Measurements from ENCODE around the gene CERS1.

The CERS1 gene

DNA sequence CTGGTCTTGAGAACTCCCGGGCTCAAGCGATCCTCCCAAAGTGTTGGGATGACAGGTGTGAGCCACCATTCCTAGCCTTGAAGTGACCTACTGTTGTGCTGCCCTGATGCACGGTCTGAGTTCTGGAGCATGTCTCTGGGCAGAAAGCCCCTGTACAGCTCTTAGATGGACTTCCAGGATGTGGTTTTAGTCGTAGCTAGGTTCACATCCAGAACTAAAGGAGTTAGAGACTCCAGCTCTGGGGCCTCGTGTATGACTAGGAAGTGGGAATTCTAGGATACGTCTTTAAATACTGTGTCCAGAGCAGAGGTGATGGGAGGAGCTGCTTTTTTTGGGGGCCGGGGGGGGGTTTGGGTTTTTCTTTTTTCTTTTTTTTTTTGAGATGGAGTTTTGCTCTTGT lies 52.0 kb downstream of the CERS1 start:
- Histone ChIP-seq H3K4me3 (ENCODE audit: low read length) (no peak overlapping the region), H4K20me1 (ENCODE audit: control insufficient read depth, insufficient read depth, low read depth, low read length) (peaks cover 60% of the 10 kb centered on the region), H3K9me3 (ENCODE audit: control insufficient read depth, insufficient read depth, low read length) (no peaks in the 10 kb centered on the region), H3K4me2 (ENCODE audit: low read length) (no peak overlapping the region; the same call in 1 of the 2 replicates), H3K27ac (ENCODE audit: low read depth, low read length) (no peak overlapping the region), H3K9me2 (replicated peaks; ENCODE audit: control insufficient read depth, low read length) (no peaks in the 10 kb centered on the region), H3F3A (ENCODE audit: control insufficient read depth, insufficient read depth) (0 out of 2 replicates have a peak, but pooled peaks cover 2% of the 10 kb centered on the region), H3K4me1 (ENCODE audit: control insufficient read depth, low read length) (peaks cover 65% of the 10 kb centered on the region), H3K79me2 (ENCODE audit: control insufficient read depth, low read length) (peaks cover 100% of the 10 kb centered on the region), H3K27me3 (ENCODE audit: control insufficient read depth, low read length) (no peaks in the 10 kb centered on the region), H3K36me3 (ENCODE audit: control insufficient read depth, low read length) (peaks cover 75% of the 10 kb centered on the region)
- TF ChIP-seq EZH2phosphoT487 (IDR thresholded peaks at IDR 0.05; ENCODE audit: borderline replicate concordance, low read length) = no peak

DNA sequence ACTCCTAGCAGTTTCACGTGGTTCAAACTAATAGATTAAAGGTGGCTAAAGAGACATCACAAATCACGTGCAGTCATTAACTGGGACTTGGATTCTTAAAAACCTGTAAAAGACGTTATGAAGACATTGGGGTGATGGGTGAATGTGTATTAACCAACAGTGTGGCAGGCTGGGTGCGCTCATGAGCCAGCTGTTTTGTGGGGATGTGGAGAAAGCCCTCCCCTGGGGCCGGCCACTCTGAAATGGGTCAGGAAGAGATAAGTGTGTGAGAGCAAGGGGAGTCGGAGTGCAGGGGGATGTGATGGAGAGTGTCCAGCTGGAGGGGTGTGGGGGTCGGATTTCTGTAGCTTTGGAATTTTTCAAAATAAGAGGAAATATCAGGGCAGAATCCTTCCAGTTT lies 53.8 kb downstream of the CERS1 start:
- Histone ChIP-seq H3F3A (ENCODE audit: control insufficient read depth, insufficient read depth) (peaks cover 5% of the 10 kb centered on the region; the same call in 1 of the 2 replicates), H3K9me2 (replicated peaks; ENCODE audit: control insufficient read depth, low read length) (no peaks in the 10 kb centered on the region), H3K4me2 (ENCODE audit: low read length) (peak overlapping the region; percentile 39; the same call in 1 of the 2 replicates), H3K9me3 (ENCODE audit: control insufficient read depth, insufficient read depth, low read length) (no peaks in the 10 kb centered on the region), H3K36me3 (ENCODE audit: control insufficient read depth, low read length) (peaks cover 75% of the 10 kb centered on the region), H3K4me1 (ENCODE audit: control insufficient read depth, low read length) (peaks cover 62% of the 10 kb centered on the region), H3K27ac (ENCODE audit: low read depth, low read length) (no peak overlapping the region), H4K20me1 (ENCODE audit: control insufficient read depth, insufficient read depth, low read depth, low read length) (peaks cover 57% of the 10 kb centered on the region), H3K79me2 (ENCODE audit: control insufficient read depth, low read length) (peaks cover 100% of the 10 kb centered on the region), H3K4me3 (ENCODE audit: low read length) (no peak overlapping the region), H3K27me3 (ENCODE audit: control insufficient read depth, low read length) (no peaks in the 10 kb centered on the region)
- TF ChIP-seq, protein P1, sequence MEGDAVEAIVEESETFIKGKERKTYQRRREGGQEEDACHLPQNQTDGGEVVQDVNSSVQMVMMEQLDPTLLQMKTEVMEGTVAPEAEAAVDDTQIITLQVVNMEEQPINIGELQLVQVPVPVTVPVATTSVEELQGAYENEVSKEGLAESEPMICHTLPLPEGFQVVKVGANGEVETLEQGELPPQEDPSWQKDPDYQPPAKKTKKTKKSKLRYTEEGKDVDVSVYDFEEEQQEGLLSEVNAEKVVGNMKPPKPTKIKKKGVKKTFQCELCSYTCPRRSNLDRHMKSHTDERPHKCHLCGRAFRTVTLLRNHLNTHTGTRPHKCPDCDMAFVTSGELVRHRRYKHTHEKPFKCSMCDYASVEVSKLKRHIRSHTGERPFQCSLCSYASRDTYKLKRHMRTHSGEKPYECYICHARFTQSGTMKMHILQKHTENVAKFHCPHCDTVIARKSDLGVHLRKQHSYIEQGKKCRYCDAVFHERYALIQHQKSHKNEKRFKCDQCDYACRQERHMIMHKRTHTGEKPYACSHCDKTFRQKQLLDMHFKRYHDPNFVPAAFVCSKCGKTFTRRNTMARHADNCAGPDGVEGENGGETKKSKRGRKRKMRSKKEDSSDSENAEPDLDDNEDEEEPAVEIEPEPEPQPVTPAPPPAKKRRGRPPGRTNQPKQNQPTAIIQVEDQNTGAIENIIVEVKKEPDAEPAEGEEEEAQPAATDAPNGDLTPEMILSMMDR (IDR thresholded peaks at IDR 0.05; ENCODE audit: low read depth, low read length, poor library complexity, severe bottlenecking) = no peak
- no peak for TF ChIP-seq EZH2phosphoT487 (IDR thresholded peaks at IDR 0.05; ENCODE audit: borderline replicate concordance, low read length)

DNA sequence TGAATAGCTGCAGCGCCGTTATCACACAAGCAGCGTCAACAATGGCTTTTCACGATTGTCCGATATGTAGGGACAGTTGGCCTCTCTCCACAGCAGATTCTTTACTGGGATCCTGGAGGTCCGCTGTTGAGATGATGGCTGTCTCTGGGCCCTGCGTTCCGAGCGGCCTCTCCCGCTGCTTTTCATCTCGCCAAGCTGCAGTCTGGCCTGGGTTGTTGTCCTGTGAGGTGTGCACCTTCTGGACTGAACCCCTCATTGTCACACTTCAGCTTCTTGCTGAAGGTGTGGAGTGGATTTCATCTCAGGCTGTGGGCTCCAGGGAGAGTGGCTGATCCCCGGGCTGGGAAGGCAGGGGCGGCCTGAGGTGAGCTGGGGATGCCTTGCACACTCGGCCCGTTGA lies 54.6 kb downstream of the CERS1 start:
- Histone ChIP-seq H3K79me2 (ENCODE audit: control insufficient read depth, low read length) (peaks cover 100% of the 10 kb centered on the region), H3K27me3 (ENCODE audit: control insufficient read depth, low read length) (no peaks in the 10 kb centered on the region), H3K9me2 (replicated peaks; ENCODE audit: control insufficient read depth, low read length) (no peaks in the 10 kb centered on the region), H3K4me3 (ENCODE audit: low read length) (no peak overlapping the region), H3F3A (ENCODE audit: control insufficient read depth, insufficient read depth) (peaks cover 5% of the 10 kb centered on the region; the same call in 1 of the 2 replicates), H3K36me3 (ENCODE audit: control insufficient read depth, low read length) (peaks cover 78% of the 10 kb centered on the region), H3K4me2 (ENCODE audit: low read length) (peak overlapping the region; percentile 39; the same call in 1 of the 2 replicates), H3K9me3 (ENCODE audit: control insufficient read depth, insufficient read depth, low read length) (no peaks in the 10 kb centered on the region), H3K27ac (ENCODE audit: low read depth, low read length) (no peak overlapping the region), H3K4me1 (ENCODE audit: control insufficient read depth, low read length) (peaks cover 61% of the 10 kb centered on the region), H4K20me1 (ENCODE audit: control insufficient read depth, insufficient read depth, low read depth, low read length) (peaks cover 58% of the 10 kb centered on the region)
- no peak for TF ChIP-seq EZH2phosphoT487 (IDR thresholded peaks at IDR 0.05; ENCODE audit: borderline replicate concordance, low read length)
- TF ChIP-seq, protein P1 (IDR thresholded peaks at IDR 0.05; ENCODE audit: low read depth, low read length, poor library complexity, severe bottlenecking) = no peak

All from DOHH2 (cell line).